Measurements from ENCODE around the gene FARSA.
"Not testable (repeated sequence)": the region's sequence is repeated elsewhere in the genome, so short reads cannot be mapped to it uniquely, and the experiment has no call there.

Gene FARSA

GRCh38 chr19:12933287-12934072 lies at the start of gene FARSA:
FARSA (minus strand) TSS chr19:12933711; CDS start chr19:12933696, 15 bp downstream.
- peak; percentile 75 for DNase-seq

- no peak for DNase-seq
Observed at GRCh38 chr19:12983091-12983490, 49.6 kb upstream of the FARSA start.

GRCh38 chr19:12982648-12983047 lies 49.1 kb upstream of the FARSA start:
- DNase-seq: no peak

- no peak for DNase-seq
Observed at GRCh38 chr19:12979974-12980373, 46.5 kb upstream of the FARSA start.

GRCh38 chr19:12976109-12976508 lies 42.6 kb upstream of the FARSA start:
- DNase-seq: not testable (repeated sequence)

- DNase-seq: no peak
Observed at GRCh38 chr19:12975221-12975741, 41.8 kb upstream of the FARSA start.

- DNase-seq: no peak
Observed at GRCh38 chr19:12974301-12975220, 41.0 kb upstream of the FARSA start.

- DNase-seq: no peak
Observed at GRCh38 chr19:12973236-12973635, 39.7 kb upstream of the FARSA start.

- DNase-seq: no peak
Observed at GRCh38 chr19:12970070-12970820, 36.7 kb upstream of the FARSA start.

- no peak for DNase-seq
Observed at GRCh38 chr19:12969292-12969988, 35.9 kb upstream of the FARSA start, which contains the start of gene DAND5. DAND5 (plus strand) TSS chr19:12969576; CDS start chr19:12969661, 85 bp downstream.

GRCh38 chr19:12967907-12968306 lies 34.4 kb upstream of the FARSA start:
- DNase-seq: no peak

GRCh38 chr19:12965812-12966135 lies 32.3 kb upstream of the FARSA start:
- DNase-seq: no peak

GRCh38 chr19:12965017-12965811 lies 31.7 kb upstream of the FARSA start:
- peak; percentile 26 for DNase-seq

- no peak for DNase-seq
Observed at GRCh38 chr19:12959481-12959880, 26.0 kb upstream of the FARSA start.

GRCh38 chr19:12957389-12957952 lies 24.0 kb upstream of the FARSA start:
- not testable (repeated sequence) for DNase-seq

- DNase-seq: peak; percentile 41
Observed at GRCh38 chr19:12956446-12957388, 23.2 kb upstream of the FARSA start, which contains the start of gene GADD45GIP1. GADD45GIP1 (minus strand) TSS chr19:12957223; CDS start chr19:12957212, 11 bp downstream.

GRCh38 chr19:12955996-12956395 lies 22.5 kb upstream of the FARSA start:
- no peak for DNase-seq

- not testable (repeated sequence) for DNase-seq
Observed at GRCh38 chr19:12955575-12955974, 22.1 kb upstream of the FARSA start.

- no peak for DNase-seq
Observed at GRCh38 chr19:12954612-12954962, 21.1 kb upstream of the FARSA start.

Data from SHP77 treated with DMSO at 0.1 percent for 48 hours (cell line).